H1 (cell line): ENCODE measurements around the gene CDK7. TPM values are rescaled to one million over a fixed set of nuclear protein-coding genes. Genes with fewer than 3 reads are reported as not detected.

Experiments used
- CTCF ChIA-PET: fragments of 300-600 bp; sonication (Branson Sonifier 250); formaldehyde crosslinking; loops from one replicate; lab custom pipeline; 2021; ENCODE audit not compliant: partially characterized antibody; lab: Charles Lee
- POLR2A ChIA-PET: fragments of 300-600 bp; sonication (Branson Sonifier 250); formaldehyde crosslinking; loops from one replicate; lab custom pipeline; 2021; ENCODE audit warnings: inconsistent platforms; ENCODE audit not compliant: partially characterized antibody; lab: Charles Lee
- DNase-seq, 2 experiments: peaks; one replicate each; pipeline versions ENCODE4 v3.0.0 to v3.0.0-alpha.2; 2010 to 2022; ENCODE audit warnings: low spot score in 2 of 2, low read depth in 1 of 2, mixed read lengths in 1 of 2
- FAIRE-seq: peaks from 2 replicates; lab custom pipeline; 2011; peaks lifted over from hg19 to GRCh38; lab: Jason Lieb, UNC
- H2AFZ ChIP-seq: 2 replicates; pipeline ENCODE4 v1.8.1; 2012; ENCODE audit warnings: low read length, inconsistent platforms
- H2AK5ac ChIP-seq: 2 replicates; pipeline ENCODE4 v1.6.1; 2013; ENCODE audit warnings: low read depth, low read length
- H2BK120ac ChIP-seq: replicated peaks from 2 replicates; pipeline ENCODE3; 2013; ENCODE audit warnings: low read depth, low read length, inconsistent platforms
- H2BK12ac ChIP-seq: 2 replicates; pipeline ENCODE4 v1.6.1; 2013; ENCODE audit warnings: low read depth, low read length
- H2BK15ac ChIP-seq: 2 replicates; pipeline ENCODE4 v1.6.1; 2013; ENCODE audit warnings: low read length
- H2BK20ac ChIP-seq: 2 replicates; pipeline ENCODE4 v1.6.1; 2013; ENCODE audit warnings: low read length
- H2BK5ac ChIP-seq: 2 replicates; pipeline ENCODE4 v1.6.1; 2013; ENCODE audit warnings: low read depth, low read length
- H3K14ac ChIP-seq: 2 replicates; pipeline ENCODE4 v1.6.1; 2013; ENCODE audit warnings: inconsistent platforms; ENCODE audit not compliant: insufficient read length
- H3K18ac ChIP-seq: 2 replicates; pipeline ENCODE4 v1.6.1; 2013; ENCODE audit warnings: low read length; ENCODE audit errors: extremely low read depth
- H3K23ac ChIP-seq: 2 replicates; pipeline ENCODE4 v1.6.1; 2013; ENCODE audit warnings: inconsistent platforms; ENCODE audit not compliant: insufficient read length
- H3K23me2 ChIP-seq: 2 replicates; pipeline ENCODE4 v1.6.1; 2013; ENCODE audit warnings: low read depth, low read length
- H3K27ac ChIP-seq: 2 replicates; pipeline ENCODE4 v1.6.1; 2011; ENCODE audit warnings: low read depth, low read length, inconsistent platforms
- H3K27me3 ChIP-seq, 4 experiments: replicated peaks in 1 of 4; 1 replicate in 1 of 4; 2 replicates in 3 of 4; pipeline versions ENCODE4 v1.6.1 to v1.8.1; 2011 to 2013; ENCODE audit warnings: low read length in 3 of 4, mild to moderate bottlenecking in 3 of 4, inconsistent platforms in 2 of 4, mixed read lengths in 2 of 4, moderate library complexity in 1 of 4; ENCODE audit not compliant: control insufficient read depth in 3 of 4, insufficient read depth in 3 of 4; ENCODE audit errors: extremely low read depth in 1 of 4
- H3K36me3 ChIP-seq, 4 experiments: 2 replicates each; pipeline versions ENCODE4 v1.6.1 to v1.8.1; 2011 to 2013; ENCODE audit warnings: mild to moderate bottlenecking in 4 of 4, low read length in 3 of 4, moderate library complexity in 2 of 4, control low read depth in 1 of 4, inconsistent platforms in 1 of 4; ENCODE audit not compliant: insufficient read depth in 4 of 4, control insufficient read depth in 2 of 4
- H3K4ac ChIP-seq: replicated peaks from 2 replicates; pipeline ENCODE3; 2013; ENCODE audit warnings: low read length, low read depth, mixed read lengths, inconsistent platforms; ENCODE audit not compliant: insufficient read length
- H3K4me1 ChIP-seq, 4 experiments: replicated peaks in 1 of 4; 1 replicate in 1 of 4; 2 replicates in 3 of 4; pipeline versions ENCODE4 v1.6.1 to v1.8.1; 2011 to 2013; ENCODE audit warnings: low read length in 3 of 4, inconsistent platforms in 2 of 4, mixed read lengths in 1 of 4; ENCODE audit not compliant: insufficient read depth in 4 of 4, control insufficient read depth in 3 of 4
- H3K4me2 ChIP-seq, 2 experiments: 2 replicates each; pipeline versions ENCODE4 v1.6.1 to v1.8.1; 2011 to 2013; ENCODE audit warnings: low read depth in 2 of 2, low read length in 2 of 2, control low read depth in 1 of 2, inconsistent platforms in 1 of 2, mild to moderate bottlenecking in 1 of 2; ENCODE audit not compliant: insufficient read depth in 1 of 2
- H3K4me3 ChIP-seq, 4 experiments: fragments of 200-600, 300-600 bp in 1 of 4; sonication (generic), shearing (Covaris generic), sonication (Bioruptor Twin) in 1 of 4; 2 replicates each; pipeline versions ENCODE4 v1.5.1 to v1.8.1; 2011 to 2016; ENCODE audit warnings: low read length in 4 of 4, low read depth in 3 of 4, control low read depth in 2 of 4, inconsistent platforms in 2 of 4, mild to moderate bottlenecking in 2 of 4, mixed read lengths in 1 of 4, moderate library complexity in 1 of 4; ENCODE audit not compliant: insufficient read depth in 2 of 4; ENCODE audit errors: extremely low read depth in 1 of 4
- H3K56ac ChIP-seq: replicated peaks from 2 replicates; pipeline ENCODE3; 2013; ENCODE audit warnings: low read depth, mild to moderate bottlenecking, mixed read lengths, low read length, inconsistent platforms; ENCODE audit not compliant: insufficient read length
- H3K79me1 ChIP-seq: 2 replicates; pipeline ENCODE4 v1.6.1; 2013; ENCODE audit warnings: low read depth, low read length, control low read depth
- H3K79me2 ChIP-seq, 2 experiments: 2 replicates each; pipeline versions ENCODE4 v1.6.1 to v1.8.1; 2012 to 2013; ENCODE audit warnings: low read length in 2 of 2, mild to moderate bottlenecking in 2 of 2, inconsistent platforms in 1 of 2; ENCODE audit not compliant: insufficient read depth in 2 of 2, control insufficient read depth in 1 of 2
- H3K9ac ChIP-seq, 4 experiments: replicated peaks in 1 of 4; 1 replicate in 1 of 4; 2 replicates in 3 of 4; pipeline versions ENCODE4 v1.6.1 to v1.8.1; 2011 to 2013; ENCODE audit warnings: low read depth in 3 of 4, low read length in 3 of 4, control low read depth in 2 of 4, mild to moderate bottlenecking in 2 of 4, moderate library complexity in 2 of 4, inconsistent platforms in 1 of 4; ENCODE audit errors: extremely low read depth in 1 of 4
- H3K9me3 ChIP-seq, 2 experiments: 2 replicates each; pipeline versions ENCODE4 v1.6.1 to v1.8.1; 2012 to 2013; ENCODE audit warnings: mild to moderate bottlenecking in 2 of 2, moderate library complexity in 2 of 2, control low read depth in 1 of 2, inconsistent platforms in 1 of 2, low read depth in 1 of 2, low read length in 1 of 2, mixed read lengths in 1 of 2; ENCODE audit not compliant: insufficient read depth in 2 of 2
- H4K20me1 ChIP-seq, 2 experiments: replicated peaks in 1 of 2; 2 replicates each; pipeline versions ENCODE3 to v1.8.1; 2011 to 2013; ENCODE audit warnings: inconsistent platforms in 2 of 2, low read length in 2 of 2, mild to moderate bottlenecking in 1 of 2; ENCODE audit not compliant: insufficient read depth in 2 of 2, control insufficient read depth in 1 of 2
- H4K5ac ChIP-seq: 2 replicates; pipeline ENCODE4 v1.6.1; 2013; ENCODE audit warnings: low read length, low read depth, mixed read lengths, inconsistent platforms; ENCODE audit not compliant: insufficient read length
- H4K8ac ChIP-seq: 2 replicates; pipeline ENCODE4 v1.8.0; 2013; ENCODE audit warnings: mild to moderate bottlenecking, moderate library complexity, low read length, inconsistent platforms; ENCODE audit not compliant: insufficient read depth; ENCODE audit errors: extremely low read depth
- H4K91ac ChIP-seq: replicated peaks from 2 replicates; pipeline ENCODE3; 2013; ENCODE audit warnings: low read length, mixed read lengths, inconsistent platforms; ENCODE audit not compliant: insufficient read length
- SIX5 ChIP-seq: IDR thresholded peaks from 2 replicates; pipeline ENCODE4 v1.6.1; 2011; ENCODE audit warnings: mild to moderate bottlenecking, low read depth, low read length
- TAF1 ChIP-seq: IDR thresholded peaks from 2 replicates; pipeline ENCODE4 v1.6.1; 2011; ENCODE audit warnings: mild to moderate bottlenecking, low read depth, low read length
- WGBS, 2 experiments: shearing (Covaris generic) in 1 of 2; methylation state at CpG; one replicate each; pipeline versions ENCODE4 v1.1.6 to v1.1.7; 2013 to 2015; ENCODE audit warnings: low lambda C conversion rate in 2 of 2, mixed read lengths in 2 of 2, inconsistent platforms in 1 of 2, low coverage in 1 of 2, missing lambda C conversion rate in 1 of 2; ENCODE audit not compliant: insufficient replicate concordance in 2 of 2, insufficient coverage in 1 of 2, insufficient read length in 1 of 2; ENCODE audit errors: extremely low coverage in 1 of 2, missing lambda C conversion rate in 1 of 2; 5-methylcytosine and 5-hydroxymethylcytosine counted together
- polyA plus RNA-seq, 7 experiments: library from polyadenylated mRNA; depleted of rRNA in 3 of 7; stranded (reverse) in 5 of 7; unstranded in 2 of 7; fragments of >200 nt in 5 of 7; fragments of 200-250 nt in 2 of 7; gene quantifications; 1 replicate in 5 of 7; 2 replicates in 1 of 7; 4 replicates in 1 of 7; pipeline versions ENCODE4 v1.2.1 to v1.2.3, GENCODE V29; 2011 to 2013; ENCODE audit warnings: missing spikeins in 2 of 7, mixed read lengths in 2 of 7
- total RNA-seq: library from RNA; stranded (reverse); fragmentation: NEBNext Ultra II Directional; extraction: Animal tissue kit (Norgen Biotek cat#: 25700); gene quantifications from 2 replicates; pipeline ENCODE4 v1.2.1, GENCODE V29; 2021

Gene CDK7
- total and polyA plus RNA-seq, 2 of the 8 experiments (the other 6 are each of a cell fraction or from before 2014, with no cell fraction given), result 39.9 to 63.4 TPM

GRCh38 chr5:69312459-69313160 is 77.9 kb downstream of the CDK7 start:
- Histone ChIP-seq H4K8ac (no peak overlapping the region), H2BK120ac (no peak overlapping the region), H2BK12ac (no peak overlapping the region), H3K4ac (no peak overlapping the region), H4K91ac (no peak overlapping the region), H3K79me1 (no peaks in the 10 kb centered on the region), H3K18ac (no peak overlapping the region), H2AK5ac (no peak overlapping the region), H3K27ac (no peak overlapping the region), H4K20me1 (no peaks in the 10 kb centered on the region), H3K4me3 (no peak overlapping the region), H2BK20ac (no peak overlapping the region), H3K27me3 (no peaks in the 10 kb centered on the region), H3K14ac (no peak overlapping the region), H2AFZ (no peak overlapping the region), H3K9me3 (0 out of 4 replicates have a peak, but pooled peaks cover 0 to 4% of the 10 kb centered on the region in 2 experiments), H3K9ac (no peak overlapping the region), H4K5ac (no peak overlapping the region), H2BK5ac (no peak overlapping the region), H2BK15ac (no peak overlapping the region), H3K4me2 (no peak overlapping the region), H3K56ac (no peak overlapping the region), H3K23me2 (no peaks in the 10 kb centered on the region), H3K79me2 (no peaks in the 10 kb centered on the region), H3K36me3 (peaks cover 0 to 3% (median 0%) of the 10 kb centered on the region in 4 experiments; a peak in 1 of 8 replicates), H3K23ac (no peak overlapping the region), H3K4me1 (no peaks in the 10 kb centered on the region)
- WGBS, 2 experiments, result 86% methylated on average over 5 of the region's 5 CpGs; no CpG with 5 or more reads in 1 of the 2 experiments
- TF ChIP-seq SIX5 (no peak), TAF1 (no peak)
- FAIRE-seq, result no peak
- POLR2A ChIA-PET, result interaction anchor here (1.4 kb wide), 1 partner anchor 20 kb away, joined by 3 read pairs; the partner anchor contains the start of gene CCDC125
- CTCF ChIA-PET, result interaction anchor here (1.0 to 2.6 kb wide), 3 partner anchors 12 to 27 kb away, joined by 3 to 9 read pairs (median 4); no protein-coding TSS in a partner anchor
- DNase-seq, result no peak
